G401.6 (cell line): Measurements from ENCODE around the gene SCGN.

Experiments used
- FAIRE-seq: peaks from 2 replicates; lab custom pipeline; 2012; peaks lifted over from hg19 to GRCh38; lab: Jason Lieb, UNC

The SCGN gene, protein sequence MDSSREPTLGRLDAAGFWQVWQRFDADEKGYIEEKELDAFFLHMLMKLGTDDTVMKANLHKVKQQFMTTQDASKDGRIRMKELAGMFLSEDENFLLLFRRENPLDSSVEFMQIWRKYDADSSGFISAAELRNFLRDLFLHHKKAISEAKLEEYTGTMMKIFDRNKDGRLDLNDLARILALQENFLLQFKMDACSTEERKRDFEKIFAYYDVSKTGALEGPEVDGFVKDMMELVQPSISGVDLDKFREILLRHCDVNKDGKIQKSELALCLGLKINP

DNA sequence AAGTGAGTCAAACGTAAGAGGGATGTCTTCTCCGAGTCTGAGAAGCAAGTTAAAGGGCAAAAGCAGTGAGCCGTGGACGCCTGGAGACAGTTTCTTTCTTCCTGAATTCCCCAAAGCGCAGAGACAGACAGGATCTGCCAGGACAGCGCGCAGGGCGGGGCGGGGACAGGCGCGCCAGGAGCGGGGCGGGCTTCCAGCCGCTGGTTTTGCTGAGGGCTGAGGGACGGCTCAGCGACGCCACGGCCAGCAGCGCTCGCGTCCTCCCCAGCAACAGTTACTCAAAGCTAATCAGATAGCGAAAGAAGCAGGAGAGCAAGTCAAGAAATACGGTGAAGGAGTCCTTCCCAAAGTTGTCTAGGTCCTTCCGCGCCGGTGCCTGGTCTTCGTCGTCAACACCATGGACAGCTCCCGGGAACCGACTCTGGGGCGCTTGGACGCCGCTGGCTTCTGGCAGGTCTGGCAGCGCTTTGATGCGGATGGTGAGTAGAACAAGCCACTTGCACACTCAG is at the start of gene SCGN:
Gene SCGN, plus strand, starts transcription at position 209 of the 509 bp plus-strand sequence. Its CDS starts 189 bp downstream, at position 398.
- FAIRE-seq: no peak

DNA sequence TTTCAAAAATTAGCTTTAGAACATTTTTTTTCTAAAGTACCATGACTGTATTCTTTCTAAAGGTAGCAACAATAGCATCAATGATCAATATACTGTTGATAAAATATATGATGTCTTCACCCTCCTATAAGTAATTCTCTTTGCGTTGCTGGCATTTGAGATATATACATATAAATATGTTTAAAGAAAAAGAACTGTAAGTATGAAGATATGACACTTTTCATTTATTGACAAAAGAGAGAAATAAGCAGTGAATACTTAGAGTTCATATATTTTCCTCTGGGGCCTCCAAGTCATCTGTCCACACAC is 49.4 kb upstream of the SCGN start:
- no peak for FAIRE-seq

DNA sequence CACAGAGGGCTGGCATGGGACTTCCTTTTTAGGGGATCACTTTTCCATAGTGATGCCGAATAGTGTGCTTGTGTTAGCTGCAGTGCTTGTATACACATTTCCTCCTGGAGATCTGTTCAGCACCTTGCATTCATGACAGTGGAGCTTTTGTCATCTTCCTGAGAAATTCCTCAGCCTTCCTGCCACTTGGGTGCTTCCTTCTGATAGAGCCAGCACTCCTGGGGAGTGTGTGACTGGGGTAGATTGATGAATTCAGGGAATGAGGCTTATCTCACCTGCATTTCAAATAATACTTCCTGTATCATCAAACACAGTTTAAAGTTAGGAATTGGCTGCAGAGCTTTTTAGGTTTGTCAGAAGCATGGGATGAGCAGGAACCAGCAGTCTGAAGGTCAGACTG is 48.8 kb upstream of the SCGN start:
- no peak for FAIRE-seq

DNA sequence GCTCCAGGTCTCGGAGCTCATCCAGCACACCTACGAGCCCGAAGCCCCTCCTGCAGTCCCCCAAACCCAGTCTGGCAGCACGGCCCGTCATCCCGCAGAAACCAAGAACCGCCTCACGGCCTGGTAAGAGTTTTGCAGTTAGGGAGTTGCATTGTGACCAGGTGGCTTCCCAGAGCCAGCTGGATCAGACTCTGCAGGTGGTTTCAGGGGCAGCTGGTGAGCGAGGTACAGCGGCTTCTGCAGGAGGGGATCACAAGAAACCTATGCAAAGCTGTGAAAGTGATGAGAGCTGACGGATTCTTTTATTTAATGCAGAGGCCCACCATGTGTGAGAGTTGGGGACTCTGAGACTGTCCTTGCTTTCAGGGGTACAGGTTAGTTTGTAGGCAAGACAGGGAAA is 45.9 kb upstream of the SCGN start:
- no peak for FAIRE-seq

DNA sequence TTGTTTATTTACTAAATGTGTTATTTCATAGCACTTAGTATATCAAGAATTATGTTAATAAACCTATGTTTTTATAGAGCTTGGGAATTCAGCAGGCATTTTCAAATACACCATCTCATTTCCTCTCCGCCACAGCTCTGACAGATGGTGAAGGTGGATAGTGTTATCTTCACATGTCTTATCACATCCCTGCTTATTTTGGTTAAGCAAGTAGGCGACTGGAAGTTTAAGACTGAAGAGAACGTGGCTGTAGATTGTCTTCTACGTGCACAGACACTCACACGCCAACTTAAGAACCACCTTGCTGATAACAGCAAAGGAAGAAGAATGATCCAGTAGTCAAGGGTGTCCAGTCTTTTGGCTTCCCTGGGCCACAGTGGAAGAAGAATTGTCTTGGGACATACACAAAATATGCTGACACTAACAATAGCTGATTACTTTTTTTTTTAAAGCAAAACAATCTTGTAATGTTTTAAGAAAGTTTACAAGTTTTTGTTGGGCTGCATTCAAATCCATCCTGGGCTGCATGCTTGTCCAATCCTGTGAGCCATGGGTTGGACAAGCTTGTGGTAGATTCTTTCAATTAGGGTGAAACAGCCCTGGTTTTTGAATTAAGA is 43.3 kb upstream of the SCGN start:
- no peak for FAIRE-seq

DNA sequence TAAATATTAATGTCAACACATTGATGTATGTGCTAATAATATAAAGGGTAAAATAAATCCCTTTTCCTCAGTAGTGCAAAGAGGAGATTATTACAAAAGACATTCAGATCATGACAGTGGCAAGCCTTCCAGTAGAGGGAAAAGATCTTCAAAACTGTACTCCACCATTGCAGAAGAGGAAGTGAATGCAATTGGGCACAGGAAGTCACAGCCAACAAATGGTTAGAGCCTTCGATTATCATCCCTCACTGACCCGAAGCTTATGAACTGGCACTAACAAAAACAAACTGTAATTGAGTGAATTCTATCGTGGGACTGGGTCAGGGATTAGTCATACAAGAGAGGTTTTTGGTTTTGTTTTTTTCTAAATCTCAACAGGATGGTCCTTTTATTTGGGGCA is 39.3 kb upstream of the SCGN start:
- no peak for FAIRE-seq

DNA sequence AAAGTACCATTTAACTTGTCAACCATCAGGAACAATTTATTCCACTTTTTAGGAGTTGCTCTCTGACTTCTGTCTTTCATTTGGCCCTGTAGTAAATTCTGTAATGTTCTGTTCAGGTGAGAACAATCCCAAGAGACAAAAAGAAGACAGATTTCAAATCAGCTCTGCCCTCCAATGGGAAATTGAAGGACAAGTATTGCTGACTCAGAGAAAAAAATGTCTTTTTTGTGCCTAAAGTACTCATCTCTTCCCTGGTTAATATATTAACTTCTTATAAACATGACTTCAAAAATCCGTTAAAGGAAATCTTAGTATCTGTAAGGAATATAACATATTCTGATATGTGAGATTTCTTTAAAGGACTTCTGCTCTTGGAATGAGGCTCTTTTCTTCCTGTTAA is 38.6 kb upstream of the SCGN start:
- no peak for FAIRE-seq

DNA sequence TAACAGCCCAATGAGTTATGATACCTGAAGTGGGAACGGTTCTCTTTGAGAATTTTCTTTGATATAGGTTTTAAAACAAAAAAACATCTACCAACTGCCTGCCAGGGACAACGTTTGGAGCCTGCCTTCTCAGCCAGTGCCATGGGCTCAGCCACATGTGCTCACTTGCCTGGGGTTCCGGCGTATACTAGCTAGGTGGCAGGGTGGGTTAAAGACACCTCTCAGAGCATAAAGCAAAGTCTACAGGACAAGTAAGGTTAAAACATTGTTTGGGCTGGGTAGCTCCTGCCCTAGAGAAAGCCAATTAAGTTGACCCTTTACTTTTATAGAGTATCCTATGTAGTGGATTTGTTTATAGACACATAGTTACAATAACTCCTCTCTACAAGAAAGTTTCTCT is 38.0 kb upstream of the SCGN start:
- FAIRE-seq: no peak

DNA sequence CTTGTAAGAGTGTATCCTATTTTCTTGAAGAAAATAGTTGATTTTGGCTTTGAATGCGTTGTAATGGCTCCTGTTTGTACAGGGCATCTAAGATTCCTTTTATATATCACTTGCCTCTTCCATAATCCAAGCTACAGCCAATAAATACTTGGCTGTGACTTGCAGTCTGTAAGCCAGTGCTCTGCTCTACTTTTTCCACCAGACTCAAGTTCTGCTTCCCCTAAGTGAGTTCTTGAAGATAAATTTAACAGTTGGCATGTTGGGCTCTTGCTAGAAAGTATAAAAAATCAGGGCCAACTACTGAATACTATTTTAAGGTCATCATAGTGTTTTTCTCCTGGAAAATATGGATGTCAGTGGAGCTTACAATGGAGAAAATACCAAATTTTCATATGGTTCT is 36.5 kb upstream of the SCGN start:
- no peak for FAIRE-seq

DNA sequence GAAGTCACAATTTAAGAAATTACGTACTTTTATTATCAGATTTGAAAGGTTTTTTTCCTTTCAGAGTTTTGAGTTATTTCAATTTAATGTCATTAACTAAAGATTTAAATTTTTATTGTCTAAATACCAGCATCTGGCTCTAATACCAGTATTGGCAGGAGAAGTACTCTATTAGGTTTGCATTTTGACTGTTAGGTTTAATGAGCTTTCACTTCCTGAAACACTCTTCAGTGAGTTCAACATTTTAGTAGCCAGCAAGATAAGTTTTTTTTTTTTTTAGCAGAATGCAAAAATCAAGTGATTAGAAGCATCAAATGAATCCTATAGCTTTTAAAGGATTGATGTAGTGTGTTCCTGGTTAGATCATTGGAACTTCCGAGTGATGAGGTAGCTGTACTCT is 34.0 kb upstream of the SCGN start:
- no peak for FAIRE-seq

DNA sequence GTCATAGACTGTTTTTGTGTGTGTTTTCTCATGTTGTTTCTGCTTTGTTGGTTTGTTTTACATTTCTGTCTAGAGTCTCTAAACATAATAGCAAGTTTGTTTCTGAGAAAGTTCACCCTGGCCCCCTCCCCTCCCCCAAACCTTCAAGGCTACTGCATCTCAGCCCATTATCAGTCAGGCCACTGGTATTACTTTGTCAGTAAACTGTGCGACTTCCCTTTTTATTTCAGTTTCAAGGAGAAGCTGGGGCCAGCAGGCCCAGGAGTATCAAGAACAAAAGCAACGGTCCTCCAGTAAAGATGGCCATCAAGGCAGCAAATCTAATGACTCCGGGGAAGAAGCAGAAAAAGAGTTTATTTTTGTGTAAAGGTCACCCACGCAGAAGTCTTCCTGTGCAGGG is 32.8 kb upstream of the SCGN start:
- no peak for FAIRE-seq

DNA sequence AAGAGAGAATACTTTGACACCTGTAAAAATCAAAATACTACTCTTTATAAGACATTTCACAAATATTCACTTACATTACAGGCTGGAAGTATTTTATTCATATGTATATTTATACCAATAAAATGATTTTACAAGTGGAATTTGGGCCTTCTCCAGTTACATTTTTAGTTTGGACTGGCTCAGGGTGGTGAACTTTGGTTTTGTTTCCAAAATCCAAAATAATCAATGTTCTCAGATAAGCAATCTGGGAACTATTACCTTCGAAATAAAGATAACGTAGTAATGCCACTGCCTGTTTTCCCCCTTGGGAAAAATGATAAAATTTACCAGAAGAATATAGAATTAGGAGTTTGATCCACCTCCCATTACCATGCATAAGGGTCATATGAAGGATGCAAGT is 31.6 kb upstream of the SCGN start:
- FAIRE-seq: no peak

DNA sequence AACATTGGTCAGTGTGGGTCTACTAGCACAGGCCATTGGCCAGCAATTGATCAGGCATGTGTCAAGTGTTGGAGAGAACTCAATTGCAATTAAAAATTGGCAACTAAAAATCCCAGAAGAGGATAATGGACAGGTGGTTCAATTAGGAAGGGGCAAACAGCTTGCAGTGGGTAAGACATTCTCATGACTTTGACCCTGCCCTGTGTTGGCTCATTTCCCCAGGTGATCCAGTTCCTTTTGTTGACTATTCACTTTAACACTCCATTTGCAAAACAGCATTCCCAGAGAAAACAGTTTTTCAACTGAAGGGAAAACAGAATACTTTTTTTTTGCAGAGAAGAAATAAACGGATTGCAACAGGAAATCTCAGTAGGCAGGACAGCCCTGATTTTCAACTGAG is 28.9 kb upstream of the SCGN start:
- no peak for FAIRE-seq

DNA sequence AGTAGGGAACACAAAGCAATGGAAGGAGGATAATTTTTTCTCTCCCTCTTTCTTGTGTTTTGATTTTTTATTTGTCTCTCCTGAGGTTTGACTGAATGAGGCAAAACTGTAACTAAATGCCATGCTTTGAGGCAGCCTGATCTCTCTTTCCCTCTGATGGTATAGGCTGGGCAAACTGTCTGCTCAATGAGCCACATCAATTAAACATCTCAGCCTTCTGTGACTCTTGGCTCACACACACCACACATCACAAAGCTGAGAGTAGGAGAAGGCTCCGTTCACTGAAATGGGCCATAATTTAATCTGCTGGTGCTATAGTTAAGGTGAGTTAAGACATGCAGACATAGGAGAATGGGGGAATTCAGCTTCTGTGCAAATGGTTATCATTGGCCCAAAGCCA is 28.1 kb upstream of the SCGN start:
- no peak for FAIRE-seq

DNA sequence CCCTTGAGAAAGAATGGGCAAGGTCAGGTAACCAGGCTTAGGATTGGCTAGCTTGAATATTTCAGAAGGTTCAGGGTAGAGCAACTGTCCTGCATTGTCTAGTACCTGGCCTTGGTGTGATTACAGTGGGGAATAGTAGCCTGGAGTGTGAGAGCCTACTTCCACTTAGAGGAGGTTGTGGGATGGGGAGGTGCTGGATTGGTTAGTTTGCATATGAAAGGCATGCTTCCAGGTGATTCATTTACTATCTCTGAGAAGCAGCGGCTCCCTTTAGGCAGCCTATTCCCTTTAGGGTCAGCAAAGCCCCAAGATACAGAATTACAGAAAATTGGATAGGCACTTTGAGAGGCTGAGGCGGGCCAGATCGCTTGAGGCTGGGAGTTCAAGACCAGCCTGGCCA is 25.0 kb upstream of the SCGN start:
- FAIRE-seq: no peak

DNA sequence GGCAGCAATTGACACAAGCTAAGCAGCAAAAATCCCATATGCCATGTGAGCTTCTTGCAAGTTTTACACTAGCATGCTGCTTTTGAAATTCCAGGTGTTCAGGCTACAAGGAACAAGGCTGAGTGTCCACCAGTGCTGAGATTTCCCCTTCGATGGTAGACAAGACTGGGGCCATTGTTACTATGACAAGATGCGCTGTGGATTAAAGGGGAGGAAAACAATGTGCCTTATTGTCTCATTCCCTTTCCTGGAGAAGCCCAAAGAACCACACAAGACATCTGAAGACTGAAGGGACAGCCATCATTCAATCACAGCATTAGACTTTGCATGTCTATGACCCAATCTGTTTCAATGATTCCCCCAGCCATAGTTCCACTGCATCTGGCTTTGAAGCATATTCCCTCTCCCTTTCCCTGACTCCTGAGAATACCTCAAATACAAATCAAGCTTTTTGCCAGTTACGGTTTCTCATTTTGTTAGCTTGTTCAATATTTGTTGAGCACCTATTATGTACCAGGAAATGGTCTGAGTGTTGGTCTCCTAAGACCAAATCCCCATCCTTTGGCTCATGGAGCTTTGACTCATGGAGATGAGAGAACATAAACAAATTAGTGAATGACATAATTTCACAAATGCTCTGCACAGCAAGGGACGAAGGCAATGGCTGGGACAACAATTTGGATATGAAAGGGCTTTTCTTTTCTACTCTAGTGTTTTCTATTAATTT is 23.4 kb upstream of the SCGN start:
- FAIRE-seq: no peak

DNA sequence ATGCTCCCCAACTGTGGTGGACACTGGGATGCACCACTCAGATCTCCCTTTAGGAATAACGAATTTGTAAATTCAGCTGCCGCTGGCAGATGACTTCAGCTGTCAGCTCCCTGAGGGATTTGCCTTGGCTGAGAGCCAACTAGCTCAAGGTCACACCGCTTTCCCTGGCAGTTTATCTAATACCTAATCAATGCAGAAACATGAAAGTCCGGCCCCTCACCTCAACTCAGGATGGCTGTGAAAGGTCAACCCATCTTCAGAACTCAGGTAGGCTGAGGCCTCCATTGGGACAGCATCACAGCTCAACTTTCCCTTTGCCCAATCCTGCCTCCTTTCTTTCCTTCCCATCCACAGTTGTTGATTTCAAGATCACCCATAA is 22.8 kb upstream of the SCGN start:
- FAIRE-seq: no peak

DNA sequence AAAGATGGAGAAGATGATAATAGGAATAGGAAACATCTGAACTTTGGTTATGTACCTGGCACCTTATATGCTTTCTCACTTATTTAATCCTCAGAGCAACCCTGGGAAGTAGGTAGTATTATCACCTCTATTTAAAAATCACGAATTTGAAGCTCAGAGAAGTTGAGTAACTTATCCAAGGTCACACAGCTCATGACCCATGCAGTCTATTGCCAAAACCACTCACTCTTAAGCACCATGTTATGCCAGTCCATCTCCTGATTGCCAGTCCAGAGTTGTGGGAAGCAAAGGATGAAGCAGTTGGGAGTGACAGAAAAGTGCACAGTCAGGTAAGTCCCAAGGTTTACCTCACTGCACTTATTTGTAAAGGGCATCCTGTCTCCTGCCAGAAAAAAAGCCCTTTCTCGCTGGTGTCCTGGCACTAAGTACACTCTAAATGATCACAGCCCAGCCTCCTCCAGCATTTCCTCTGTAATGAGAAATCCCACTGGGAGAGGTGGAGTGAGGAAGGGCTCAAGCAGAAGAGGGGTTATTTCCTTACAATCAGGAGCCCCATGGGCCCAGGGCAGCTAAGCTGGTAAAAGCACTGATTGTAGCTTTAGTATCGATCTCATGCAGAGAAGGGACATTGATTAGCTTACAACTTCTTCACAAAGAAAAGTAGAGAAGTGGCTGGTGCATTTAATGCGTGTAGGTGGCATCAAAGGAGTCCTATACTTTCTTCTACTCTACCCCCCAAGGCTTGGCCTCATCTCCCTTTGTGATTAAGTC is 21.3 kb upstream of the SCGN start:
- no peak for FAIRE-seq

DNA sequence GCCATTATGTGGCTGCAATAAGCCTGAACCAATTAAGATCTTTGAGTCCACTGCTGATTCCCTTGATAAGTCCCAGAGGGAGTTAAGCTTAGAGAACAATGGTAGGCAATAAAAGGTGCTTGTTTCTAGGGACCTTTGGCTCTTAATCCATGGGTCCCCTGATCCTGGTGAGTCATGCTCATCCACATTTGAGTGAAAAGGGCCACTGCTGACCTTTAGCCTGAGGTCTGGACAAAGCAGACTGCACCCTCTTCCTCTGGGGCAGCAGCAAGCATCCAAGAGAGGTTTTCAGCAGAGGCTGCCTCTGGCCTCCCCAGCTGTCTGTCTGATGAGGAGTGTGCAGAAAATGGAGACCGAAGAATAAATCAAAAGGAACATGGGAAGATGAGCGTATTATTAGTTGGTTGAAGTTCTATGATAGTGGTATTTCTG is 16.1 kb upstream of the SCGN start:
- no peak for FAIRE-seq

DNA sequence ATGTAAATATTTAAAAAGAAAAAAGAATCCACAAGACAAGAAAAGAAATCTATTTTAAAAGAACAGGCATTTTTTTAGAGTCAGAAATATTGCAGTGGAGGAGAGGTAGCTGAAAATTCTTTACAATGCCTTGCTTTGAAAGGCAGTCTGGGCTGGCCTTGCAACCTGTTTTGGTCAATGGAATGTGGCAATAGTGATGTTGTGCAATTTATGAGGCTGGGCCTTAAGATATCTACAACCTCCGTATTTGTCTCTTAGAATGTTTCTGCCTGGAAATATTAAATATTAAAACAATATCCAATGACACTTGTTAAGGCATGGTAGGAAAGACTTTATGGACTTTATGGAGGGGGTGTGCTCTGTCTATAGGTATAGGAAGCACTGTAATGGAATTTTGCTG is 14.8 kb upstream of the SCGN start:
- no peak for FAIRE-seq

DNA sequence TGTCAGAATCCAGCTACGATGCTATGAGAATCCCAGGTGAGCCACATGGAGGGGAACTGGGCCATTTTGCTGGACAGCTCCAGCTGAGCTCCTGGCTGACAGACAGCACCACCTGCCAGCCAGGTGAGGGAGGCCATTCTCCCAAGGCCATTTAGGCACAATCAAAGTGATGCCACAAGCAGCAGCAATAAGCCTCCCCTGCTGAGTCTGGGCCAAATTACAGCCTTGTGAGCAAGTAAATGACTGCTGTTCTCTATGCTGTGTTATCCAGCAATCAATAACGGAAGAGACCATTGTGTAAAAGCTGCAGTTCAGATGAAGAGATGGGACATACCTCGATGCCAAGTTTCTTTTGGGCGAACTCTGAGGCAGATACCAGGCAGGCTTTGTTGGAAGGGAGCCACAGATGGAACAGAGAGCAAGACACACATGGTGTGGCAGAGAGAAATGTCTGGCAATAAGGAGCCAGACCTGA is 14.0 kb upstream of the SCGN start:
- no peak for FAIRE-seq

DNA sequence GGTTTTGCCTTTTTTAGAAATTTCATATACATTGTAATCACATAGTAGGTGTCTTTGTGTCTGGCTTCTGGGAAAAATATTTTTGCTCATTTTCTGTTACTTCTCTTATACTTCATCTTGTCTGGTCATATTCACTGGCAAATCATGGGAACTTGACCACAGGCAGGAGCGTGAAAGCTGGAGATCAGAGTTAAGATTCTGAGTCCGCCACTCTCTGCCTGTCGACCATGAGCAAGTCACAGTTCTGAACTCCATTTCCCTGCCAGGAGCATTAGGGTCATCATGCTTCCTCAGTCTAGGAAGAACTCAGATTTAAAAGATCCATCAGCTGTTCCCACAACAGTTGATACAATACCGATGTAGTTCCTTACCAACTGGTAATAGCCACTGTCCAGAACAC is 12.4 kb upstream of the SCGN start:
- no peak for FAIRE-seq

DNA sequence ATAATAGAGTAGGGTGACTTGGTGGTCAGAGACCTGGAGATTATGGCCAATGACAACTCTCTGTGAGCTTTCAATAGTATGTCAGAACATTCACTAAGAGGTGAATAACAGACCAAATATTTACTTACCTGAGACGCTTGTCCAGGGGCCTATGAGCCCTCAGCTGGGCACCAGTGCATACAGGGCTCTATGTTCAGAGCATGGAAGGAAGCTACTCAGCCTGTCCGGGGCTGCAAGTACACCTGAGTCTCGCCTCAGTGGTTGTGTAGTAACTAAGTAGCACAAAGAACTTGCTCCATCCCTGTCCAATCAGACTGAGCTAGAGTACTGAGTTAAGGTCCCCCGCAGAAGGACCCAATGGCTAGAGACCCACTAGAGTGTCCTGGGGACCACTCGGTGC is 11.6 kb upstream of the SCGN start:
- FAIRE-seq: no peak
